OCI-LY7 (cell line): ENCODE measurements around the gene CSE1L. TPM values are rescaled to one million over a fixed set of nuclear protein-coding genes. Genes with fewer than 3 reads are reported as not detected.

Source experiments
- BruUV-seq: library from RNA; stranded (reverse); fragments of 400-500 nt; replicated peaks from 2 replicates; lab custom pipeline; 2021; lab: Mats Ljungman, UMichigan
- CTCF ChIA-PET: fragments of 300-600 bp; sonication (Branson Sonifier 250); formaldehyde crosslinking; loops from one replicate; lab custom pipeline; 2022; ENCODE audit warnings: antibody characterized with exemption; ENCODE audit not compliant: unreplicated experiment; lab: Charles Lee
- POLR2A ChIA-PET: fragments of 300-600 bp; sonication (Branson Sonifier 250); formaldehyde crosslinking; loops from one replicate; lab custom pipeline; 2022; ENCODE audit warnings: antibody characterized with exemption; lab: Charles Lee
- DNase-seq: peaks from one replicate; pipeline ENCODE4 v3.0.0-alpha.2; 2015; ENCODE audit warnings: low spot score
- H2AFZ ChIP-seq: fragments of 200-600 bp; sonication (generic), shearing (Covaris generic); 2 replicates; pipeline ENCODE4 v1.6.1; 2014; ENCODE audit warnings: mild to moderate bottlenecking, antibody characterized with exemption, low read length, moderate library complexity
- H3K27ac ChIP-seq: fragments of 200-600 bp; sonication (generic); 2 replicates; pipeline ENCODE4 v1.5.1; 2014; ENCODE audit warnings: mixed run types, low read depth, mild to moderate bottlenecking, moderate library complexity, low read length, inconsistent platforms; ENCODE audit not compliant: poor library complexity, severe bottlenecking
- H3K36me3 ChIP-seq: fragments of 200-600 bp; sonication (generic); 2 replicates; pipeline ENCODE4 v1.6.1; 2014; ENCODE audit warnings: mild to moderate bottlenecking, antibody characterized with exemption, low read length, moderate library complexity, mixed read lengths; ENCODE audit not compliant: insufficient read depth
- H3K4me1 ChIP-seq: fragments of 200-600 bp; sonication (generic); 2 replicates; pipeline ENCODE4 v1.5.1; 2014; ENCODE audit warnings: mild to moderate bottlenecking, low read length; ENCODE audit not compliant: insufficient read depth, poor library complexity, severe bottlenecking
- H3K4me2 ChIP-seq: fragments of 200-600 bp; sonication (generic); 2 replicates; pipeline ENCODE4 v1.6.1; 2014; ENCODE audit warnings: mild to moderate bottlenecking, low read length
- H3K4me3 ChIP-seq: fragments of 200-600 bp; sonication (generic); 2 replicates; pipeline ENCODE4 v1.5.1; 2014; ENCODE audit warnings: mild to moderate bottlenecking, low read depth, low read length; ENCODE audit not compliant: poor library complexity, severe bottlenecking
- H3K79me2 ChIP-seq: fragments of 200-600 bp; sonication (generic); 2 replicates; pipeline ENCODE4 v1.6.1; 2016; ENCODE audit warnings: low read depth, mild to moderate bottlenecking, low read length, moderate library complexity, mixed read lengths; ENCODE audit not compliant: insufficient read depth
- H3K9me2 ChIP-seq: fragments of 200-600 bp; sonication (generic); 2 replicates; pipeline ENCODE4 v1.6.1; 2016; ENCODE audit warnings: mild to moderate bottlenecking, low read length, mixed read lengths; ENCODE audit not compliant: insufficient read depth
- H3K9me3 ChIP-seq: fragments of 200-600 bp; sonication (generic); 2 replicates; pipeline ENCODE4 v1.6.1; 2014; ENCODE audit warnings: mild to moderate bottlenecking, mixed run types, low read length, mixed read lengths
- H4K20me1 ChIP-seq: fragments of 200-600 bp; sonication (generic); 2 replicates; pipeline ENCODE4 v1.6.1; 2014; ENCODE audit warnings: mild to moderate bottlenecking, antibody characterized with exemption, low read length, moderate library complexity, mixed read lengths; ENCODE audit not compliant: insufficient read depth
- CTCF ChIP-seq: fragments of 200-600 bp; sonication (generic); conservative IDR thresholded peaks from 2 replicates; pipeline ENCODE4 v1.5.1; 2014; ENCODE audit warnings: mild to moderate bottlenecking, antibody characterized with exemption, low read length, moderate library complexity, mixed read lengths
- EZH2phosphoT487 ChIP-seq: fragments of 200-600 bp; sonication (generic); IDR thresholded peaks from 2 replicates; pipeline ENCODE4 v1.6.1; 2018; ENCODE audit warnings: low read depth, borderline replicate concordance, mild to moderate bottlenecking, mixed run types, antibody characterized with exemption, low read length, moderate library complexity, mixed read lengths
- intact Hi-C: fragments of 100-400 bp; cut with micrococcal nuclease; formaldehyde crosslinking; loops from one replicate; pipeline ENCODE4 v1.10.0; 2022; ENCODE audit not compliant: unreplicated experiment
- total RNA-seq, 2 experiments: library from RNA; depleted of rRNA in 1 of 2; stranded (reverse); fragments of >200 nt in 1 of 2; shearing (Covaris generic) in 1 of 2; gene quantifications; 2 replicates each; pipeline ENCODE4 v1.2.3, GENCODE V29; 2014 to 2022

CSE1L gene
- total RNA-seq, 2 experiments from 2014 or later: 104 to 145 TPM

- BruUV-seq: no TSS peak
- DNase-seq: no peak
- Histone ChIP-seq H3K4me3 (no peak overlapping the region), H3K4me1 (no peaks in the 10 kb centered on the region), H3K27ac (no peak overlapping the region), H3K9me2 (no peaks in the 10 kb centered on the region), H4K20me1 (no peaks in the 10 kb centered on the region), H3K4me2 (no peak overlapping the region), H2AFZ (no peak overlapping the region), H3K79me2 (no peaks in the 10 kb centered on the region), H3K9me3 (no peaks in the 10 kb centered on the region), H3K36me3 (peaks cover 96% of the 10 kb centered on the region)
- POLR2A ChIA-PET: no interaction called here
- TF ChIP-seq EZH2phosphoT487 (no peak), CTCF (no peak)
- intact Hi-C loops: no loop called here
- CTCF ChIA-PET: no interaction called here
Observed at GRCh38 chr20:49119988-49120387, 73.9 kb downstream of the CSE1L start.

GRCh38 chr20:49122920-49123319, 76.8 kb downstream of the CSE1L start:
- H3K9me3 ChIP-seq: peaks cover 4% of the 10 kb centered on the region; the same call in 1 of the 2 replicates
- H3K36me3 ChIP-seq: peaks cover 90% of the 10 kb centered on the region
- CTCF ChIA-PET: no interaction called here
- H3K4me3 ChIP-seq: no peak overlapping the region
- no peaks in the 10 kb centered on the region for H3K4me1 ChIP-seq
- H4K20me1 ChIP-seq: no peaks in the 10 kb centered on the region
- H2AFZ ChIP-seq: no peak overlapping the region
- no peak overlapping the region for H3K4me2 ChIP-seq
- H3K9me2 ChIP-seq: no peaks in the 10 kb centered on the region
- TF ChIP-seq EZH2phosphoT487: no peak
- TF ChIP-seq CTCF: no peak
- H3K27ac ChIP-seq: no peak overlapping the region
- no peaks in the 10 kb centered on the region for H3K79me2 ChIP-seq
- no peak for DNase-seq
- no TSS peak for BruUV-seq
- intact Hi-C loops: no loop called here
- POLR2A ChIA-PET: no interaction called here

- ChIA-PET POLR2A (no interaction called here), CTCF (interaction anchor here (0.5 kb wide), 1 partner anchor 82 kb away, joined by 3 read pairs; no protein-coding TSS in a partner anchor)
- no peak overlapping the region for H3K4me3 ChIP-seq
- no peak overlapping the region for H3K27ac ChIP-seq
- no peaks in the 10 kb centered on the region for H3K4me1 ChIP-seq
- no peaks in the 10 kb centered on the region for H4K20me1 ChIP-seq
- H3K9me3 ChIP-seq: peaks cover 4% of the 10 kb centered on the region; the same call in 1 of the 2 replicates
- DNase-seq: no peak
- no TSS peak for BruUV-seq
- TF ChIP-seq EZH2phosphoT487 (no peak), CTCF (no peak)
- peaks cover 87% of the 10 kb centered on the region for H3K36me3 ChIP-seq
- no peaks in the 10 kb centered on the region for H3K79me2 ChIP-seq
- H3K4me2 ChIP-seq: no peak overlapping the region
- H3K9me2 ChIP-seq: no peaks in the 10 kb centered on the region
- no peak overlapping the region for H2AFZ ChIP-seq
- intact Hi-C loops: no loop called here
Observed at GRCh38 chr20:49123982-49124381, 77.9 kb downstream of the CSE1L start.
